Stimulated activated CD4-positive, alpha-beta T cell treated with anti-CD3 and anti-CD28 coated beads, Interleukin-1b, Interleukin-23, amount 100 ng/mL, for 48 hours (primary cell): ENCODE results near the gene PPA2.

Experiments
- DNase-seq: peaks from one replicate; pipeline ENCODE4 v3.0.0-alpha.2; 2020

The PPA2 gene

DNA sequence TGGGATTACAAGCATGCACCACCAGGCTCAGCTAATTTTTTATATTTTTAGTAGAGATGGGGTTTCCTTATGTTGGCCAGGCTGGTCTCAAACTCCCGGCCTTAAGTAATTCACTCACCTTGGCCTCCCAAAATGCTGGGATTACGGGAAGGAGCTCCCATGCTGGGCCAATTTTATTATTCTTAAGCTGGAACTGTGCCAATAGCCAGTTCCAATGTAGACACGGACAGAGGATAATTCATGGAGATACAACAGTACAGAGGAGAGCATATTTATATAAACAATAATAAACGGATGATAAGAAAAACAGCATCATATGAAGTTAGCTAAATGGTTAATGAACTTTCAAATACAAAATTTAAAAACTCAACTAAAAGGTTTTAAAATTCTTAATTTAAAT, 87.8 kb downstream of the PPA2 start:
- DNase-seq = no peak

DNA sequence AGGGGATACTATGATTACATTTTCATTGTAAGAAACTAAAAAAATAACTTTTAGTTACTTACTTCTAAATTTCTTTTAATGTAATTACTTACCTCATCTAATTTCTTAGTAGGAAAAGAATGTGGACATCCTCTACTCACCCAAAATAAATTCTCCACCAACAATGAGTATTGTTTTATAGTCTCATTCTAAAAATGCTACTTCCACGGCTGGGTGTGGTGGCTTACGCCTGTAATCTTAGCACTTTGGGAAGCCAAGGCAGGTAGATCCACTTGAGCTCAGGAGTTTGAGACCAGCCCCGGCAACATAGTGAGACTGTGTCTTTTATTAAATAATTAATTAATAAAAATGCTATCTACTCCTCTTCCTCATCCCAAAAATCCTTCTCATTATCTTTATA, 99.8 kb downstream of the PPA2 start:
- DNase-seq = no peak

DNA sequence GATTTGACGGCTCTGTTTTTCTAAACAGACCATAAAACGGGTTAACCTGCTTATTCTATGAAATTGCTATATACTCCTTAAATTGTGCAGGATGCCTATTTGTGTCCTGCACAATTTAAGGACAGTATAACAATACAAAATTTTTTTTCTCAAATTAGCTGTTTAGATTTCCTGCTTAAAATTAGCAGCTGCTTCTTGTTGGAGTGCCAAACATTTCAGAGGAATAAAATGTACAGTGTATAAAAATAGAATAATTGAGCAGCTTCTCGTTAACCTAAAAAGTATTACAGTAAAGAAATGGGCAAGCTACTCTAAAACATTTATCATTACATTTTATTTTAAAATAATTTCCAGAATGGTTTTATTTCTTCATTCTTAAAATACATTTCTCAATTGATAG, 100.5 kb downstream of the PPA2 start:
- no peak for DNase-seq

DNA sequence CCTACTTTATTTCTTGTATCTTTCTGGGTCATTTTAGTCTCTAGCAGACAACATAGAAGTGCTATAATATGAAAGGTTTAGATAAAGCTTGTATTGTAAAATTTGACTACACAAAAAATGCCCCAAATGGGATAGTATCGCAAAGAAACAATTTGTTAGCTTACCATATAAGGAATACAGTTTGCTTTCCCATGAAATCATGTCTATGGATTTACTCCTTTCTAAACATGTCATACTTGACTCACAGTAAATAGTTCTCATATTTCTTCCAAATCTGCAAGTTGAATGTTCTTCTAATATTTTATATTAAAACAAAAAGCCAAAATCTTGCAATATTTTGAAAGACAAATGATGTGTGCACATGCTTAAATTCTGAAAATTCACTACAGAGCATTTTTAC, 103.9 kb downstream of the PPA2 start:
- DNase-seq = no peak

DNA sequence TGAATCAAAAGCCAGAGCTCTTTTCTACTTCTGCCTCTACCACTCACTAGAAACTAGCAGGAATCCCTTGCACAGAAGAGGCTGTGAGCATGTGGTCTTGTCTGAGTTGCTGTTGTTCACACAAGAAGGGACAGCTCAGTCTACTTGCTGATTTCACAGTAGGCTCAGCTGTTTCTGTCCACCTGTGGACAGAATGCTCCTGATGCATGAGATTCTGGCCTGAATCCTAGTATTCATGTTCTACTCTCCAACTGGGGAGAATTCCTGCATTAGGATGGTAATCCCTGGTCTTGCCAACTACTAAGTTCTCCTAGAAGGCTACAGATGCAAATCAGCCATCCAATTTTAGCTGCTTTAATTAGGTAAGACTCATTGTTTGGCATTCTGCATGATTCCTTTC, 112.8 kb downstream of the PPA2 start:
- no peak for DNase-seq

DNA sequence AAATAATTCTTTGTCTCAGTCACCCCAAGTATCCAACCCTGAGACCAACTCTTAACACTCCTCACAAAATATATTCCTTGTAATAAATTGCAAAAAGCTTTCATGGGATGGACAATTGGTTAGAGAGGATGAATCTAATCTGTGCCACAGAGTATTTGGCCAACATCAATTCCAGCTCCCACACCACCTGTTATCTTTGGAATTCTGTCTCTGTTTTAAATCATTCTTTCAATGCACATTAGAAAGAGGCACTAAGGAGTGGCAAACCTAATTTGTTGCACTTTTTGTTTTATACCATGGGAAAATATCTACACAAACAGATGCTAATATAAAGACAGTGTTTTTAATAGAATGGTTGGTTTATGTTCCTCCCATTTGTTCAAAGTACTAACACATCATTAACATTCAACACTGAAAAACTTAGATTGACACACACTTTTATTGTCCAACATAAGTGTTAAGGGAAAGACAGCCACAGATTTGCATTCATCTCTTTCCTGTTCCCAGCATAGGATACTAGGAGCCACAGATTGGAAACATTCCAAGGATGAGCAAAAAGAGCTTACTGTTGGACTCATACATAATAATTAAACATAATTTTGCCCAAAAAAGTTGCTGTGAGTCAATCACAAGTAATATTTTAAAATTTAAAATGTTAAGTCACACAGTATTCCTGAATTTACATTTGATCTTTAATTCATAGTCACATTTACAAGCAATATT, 116.4 kb downstream of the PPA2 start:
- no peak for DNase-seq

DNA sequence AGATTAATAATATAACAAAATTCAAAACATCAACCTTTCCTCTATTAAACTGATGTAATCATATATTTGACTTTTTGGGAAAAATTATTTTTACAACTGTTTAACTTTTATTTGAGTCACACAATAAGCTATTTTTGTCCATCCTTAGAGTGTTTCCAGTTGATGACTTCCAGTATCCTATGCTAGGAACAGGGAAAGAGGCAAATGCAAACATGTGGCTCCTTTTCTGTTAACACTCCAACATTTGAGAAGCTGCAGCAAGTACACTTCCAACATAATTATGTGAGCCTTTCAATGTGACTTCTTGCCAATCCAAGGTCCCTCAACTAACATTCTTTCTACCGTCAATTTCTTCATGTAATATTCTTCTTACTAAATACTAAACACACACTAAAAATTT, 117.7 kb downstream of the PPA2 start:
- DNase-seq = no peak

DNA sequence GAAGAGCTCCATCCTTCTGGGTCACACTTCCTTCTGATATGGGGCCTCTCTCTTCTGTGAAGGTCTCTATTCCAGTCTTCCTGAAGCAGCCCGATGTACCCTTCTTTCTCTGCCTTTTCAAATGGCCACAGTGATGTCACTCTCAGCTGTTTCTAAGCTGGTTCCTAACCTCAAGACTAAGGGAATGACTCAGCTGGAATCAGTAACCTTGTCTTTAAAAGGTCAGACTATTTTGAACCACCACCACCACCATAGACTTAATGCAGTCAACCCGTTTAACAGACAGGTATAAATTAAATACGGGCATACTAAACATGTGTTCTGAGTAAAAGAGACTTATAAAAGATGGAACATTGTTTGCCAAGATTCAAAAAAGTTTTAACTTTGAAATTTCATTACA, 121.0 kb downstream of the PPA2 start:
- no peak for DNase-seq

DNA sequence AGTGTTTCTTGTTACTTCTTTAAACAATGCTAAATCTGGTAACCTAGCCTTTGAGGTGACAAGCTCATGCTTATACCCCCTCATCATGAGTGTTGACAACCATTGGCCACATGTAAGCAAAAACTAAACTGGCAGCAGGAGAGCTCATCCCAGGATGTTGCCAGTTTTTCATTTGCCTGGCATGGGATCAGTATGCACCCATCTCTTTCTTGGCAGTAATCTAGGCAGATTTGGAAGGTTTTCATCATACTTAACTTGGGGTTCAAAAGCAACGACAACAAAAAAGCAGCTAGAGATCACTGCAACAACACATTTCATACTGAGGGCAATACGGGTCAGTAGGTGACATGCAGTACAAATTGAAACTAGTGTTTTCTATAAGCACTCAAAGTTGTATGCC, 122.0 kb downstream of the PPA2 start:
- DNase-seq = no peak

DNA sequence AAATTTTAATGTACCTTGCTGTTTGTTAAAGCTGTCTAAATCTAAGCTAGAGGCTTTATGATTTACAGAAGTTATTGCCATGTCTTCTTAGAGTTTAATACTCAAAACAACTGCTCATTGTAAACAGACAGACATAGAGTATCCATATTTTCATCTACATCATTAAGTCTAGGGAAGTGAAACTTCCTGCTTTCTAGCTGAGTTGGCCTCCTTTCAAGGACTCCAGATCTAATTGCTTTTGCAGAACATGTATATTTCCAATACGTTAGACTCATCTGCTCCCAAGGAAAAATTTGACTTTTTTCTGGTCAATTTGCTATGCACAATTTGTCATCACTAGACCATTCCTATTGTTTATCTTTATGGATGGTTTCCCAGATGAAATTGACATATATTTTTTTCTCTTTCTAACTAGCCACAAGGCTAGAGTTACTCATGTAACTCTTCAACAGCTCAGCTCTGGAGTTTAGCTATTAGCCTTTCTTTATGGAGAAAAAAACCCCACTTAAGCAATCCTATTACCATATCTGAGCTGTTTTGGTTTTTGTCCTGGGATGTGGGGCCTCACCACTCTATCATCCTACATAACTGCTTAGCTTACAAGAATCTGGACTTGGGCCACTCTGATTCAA, 122.9 kb downstream of the PPA2 start:
- no peak for DNase-seq

DNA sequence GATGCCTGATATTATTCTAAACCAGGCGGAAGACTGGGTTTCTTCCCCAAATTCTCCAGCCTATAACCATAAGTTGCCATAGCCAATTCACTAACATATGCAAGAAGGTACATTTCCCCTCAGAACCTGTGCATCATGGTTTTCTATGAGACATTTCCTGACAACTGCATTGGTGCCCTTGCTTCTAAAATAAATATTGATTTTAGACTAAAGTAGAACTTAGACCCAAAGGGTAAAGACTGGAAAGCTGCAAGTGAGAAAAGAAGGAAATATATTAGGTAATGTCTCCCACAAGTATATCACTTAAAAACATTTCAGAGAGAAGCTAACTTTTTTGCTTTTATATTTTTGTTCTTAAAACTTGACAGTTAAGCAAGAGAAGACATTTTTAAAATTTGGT, 125.1 kb downstream of the PPA2 start:
- no peak for DNase-seq

DNA sequence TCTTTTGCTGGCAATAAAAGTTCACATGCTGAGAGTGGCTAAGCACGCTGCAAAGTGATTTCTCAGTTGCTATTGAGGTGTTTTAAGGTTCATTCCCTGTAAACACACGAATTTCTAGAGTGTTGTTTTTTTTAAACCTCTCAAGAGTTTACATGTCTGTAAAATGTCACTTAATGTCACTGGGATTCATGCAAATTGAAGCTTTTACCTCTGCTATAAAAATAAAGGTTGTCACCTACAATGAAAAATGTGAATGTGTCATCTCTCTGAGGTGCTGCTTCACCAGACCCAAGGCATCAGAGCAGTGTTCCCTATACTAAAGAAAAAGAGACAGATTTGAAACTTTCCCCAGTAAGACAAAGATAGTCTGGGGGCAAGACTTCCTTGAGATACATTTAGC, 127.0 kb downstream of the PPA2 start:
- DNase-seq = no peak

DNA sequence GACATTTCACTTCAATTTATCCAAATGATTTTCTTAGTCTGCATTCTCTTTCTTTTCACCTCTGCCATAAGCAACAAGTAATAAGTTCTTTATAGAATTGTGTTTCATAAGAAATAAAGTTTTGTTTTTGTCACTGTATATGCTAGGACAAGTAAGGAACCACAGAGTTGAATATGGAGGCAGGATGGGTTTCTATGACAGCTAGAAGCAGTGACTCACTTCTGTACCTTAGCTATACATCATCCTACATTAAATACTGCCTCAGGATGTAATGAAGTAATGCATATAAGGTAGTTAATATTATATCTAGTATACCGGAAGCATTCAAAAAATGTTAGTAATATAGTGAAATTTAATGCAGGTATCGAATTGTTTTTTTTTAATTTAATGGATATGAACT, 128.0 kb downstream of the PPA2 start:
- DNase-seq = no peak

DNA sequence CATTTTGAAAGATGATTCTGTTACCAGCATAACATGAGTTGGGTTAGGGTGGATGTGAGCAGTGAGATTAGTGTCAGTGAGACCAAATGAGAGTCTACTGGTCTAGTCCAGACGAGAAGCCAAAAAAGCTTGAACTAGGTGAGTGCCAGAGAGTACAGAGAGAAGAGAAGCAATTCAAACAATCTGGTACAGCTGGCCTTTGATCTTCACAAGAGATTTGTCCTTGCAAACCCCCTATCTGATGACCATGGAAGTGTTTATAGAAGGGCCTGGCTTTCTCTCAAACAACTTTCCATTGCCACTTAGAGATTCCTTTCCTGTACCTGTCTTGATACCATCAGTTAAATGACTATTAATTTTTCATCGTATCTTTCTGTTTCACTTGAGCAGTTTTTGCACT, 128.5 kb downstream of the PPA2 start:
- DNase-seq = no peak

DNA sequence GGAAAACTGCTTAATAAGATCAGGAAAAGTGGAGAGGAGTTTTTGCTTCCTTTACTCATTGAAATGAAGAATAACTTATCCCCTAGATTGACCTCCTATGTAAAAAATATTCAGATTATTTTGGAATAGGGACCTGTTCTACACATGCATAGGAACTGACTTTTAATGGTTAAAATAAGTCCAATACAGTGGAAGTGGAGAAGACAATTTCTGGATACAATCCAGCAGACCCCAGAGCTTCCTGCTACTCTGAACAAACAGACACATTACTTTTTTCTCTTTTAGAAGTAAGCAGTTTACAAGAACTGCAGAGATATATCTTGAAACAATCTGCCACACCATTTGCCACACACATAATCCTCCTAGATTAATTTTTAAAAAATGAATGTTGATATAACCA, 129.7 kb downstream of the PPA2 start:
- DNase-seq = no peak

DNA sequence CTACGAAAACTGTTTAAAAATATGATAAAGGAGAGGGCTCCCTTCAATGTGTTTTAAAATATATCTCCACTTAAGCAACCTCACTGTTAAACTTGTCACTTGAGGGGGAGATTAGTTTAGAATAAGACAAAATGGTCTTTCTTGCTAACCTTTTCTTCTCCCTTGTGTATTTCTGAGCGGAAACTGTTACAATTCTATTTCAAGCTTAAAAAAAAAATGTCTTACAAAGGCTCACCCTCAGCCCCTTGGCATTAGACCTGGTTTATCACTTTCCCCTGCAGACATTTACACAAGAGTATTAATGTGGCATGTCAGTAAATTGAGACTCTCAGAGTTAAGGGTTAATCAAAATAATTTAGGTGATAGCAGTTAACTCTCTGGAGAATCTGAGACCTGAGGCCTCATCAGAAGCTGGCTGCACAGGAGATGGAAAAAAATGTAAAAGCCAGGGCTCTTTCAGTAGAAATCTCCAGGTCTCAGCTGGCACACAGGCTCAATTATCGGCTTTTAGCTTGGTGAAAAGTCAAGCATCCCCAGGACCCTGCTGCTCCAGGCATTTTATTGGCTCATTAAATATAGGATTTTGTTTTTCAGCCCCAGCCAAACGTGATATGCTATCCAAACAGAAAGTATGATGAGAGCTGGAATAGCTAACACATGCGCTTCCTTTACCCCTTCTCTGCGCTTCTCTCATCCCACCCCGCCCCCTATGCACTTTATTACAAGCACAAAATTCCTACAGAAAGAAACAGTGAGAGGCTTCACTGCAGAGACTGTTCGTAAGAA, 130.5 kb downstream of the PPA2 start:
- DNase-seq = no peak

DNA sequence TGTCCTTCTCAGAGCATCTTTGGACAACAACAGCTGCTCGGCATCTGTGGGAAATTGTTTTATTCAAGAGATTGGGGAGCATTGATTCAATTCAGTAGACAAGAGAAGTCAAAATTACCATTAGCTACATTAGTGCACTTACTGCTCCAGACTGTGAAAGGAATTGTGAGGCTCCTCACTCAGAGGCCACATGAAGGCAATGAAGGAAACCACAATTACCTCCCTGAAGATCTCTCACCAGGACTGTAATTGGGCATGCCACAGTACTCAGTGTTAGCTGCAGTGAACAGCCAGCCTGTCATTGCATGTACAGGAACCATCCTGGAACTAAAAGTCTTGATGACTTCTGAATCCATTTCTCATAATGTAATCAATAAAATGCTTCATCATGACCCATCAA, 144.8 kb downstream of the PPA2 start:
- DNase-seq = no peak

DNA sequence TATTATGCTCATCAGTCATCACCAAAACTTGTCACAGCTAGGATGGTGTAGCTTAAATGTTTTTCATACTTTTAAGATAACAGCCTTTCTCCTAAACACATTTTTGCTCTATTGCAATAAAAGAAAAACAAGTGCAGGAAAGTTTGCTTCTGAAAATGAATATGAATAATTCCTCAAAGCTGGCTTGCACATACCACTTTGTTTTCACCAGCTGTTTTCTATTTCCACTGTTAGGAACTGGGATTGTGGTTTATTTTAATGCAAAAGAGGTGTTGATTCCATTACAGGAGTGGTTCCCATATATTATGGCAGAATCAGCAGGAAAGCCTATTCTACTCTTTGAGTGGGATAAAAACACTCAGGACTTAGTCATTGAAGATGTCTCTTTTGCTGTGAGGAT, 145.9 kb downstream of the PPA2 start:
- no peak for DNase-seq

DNA sequence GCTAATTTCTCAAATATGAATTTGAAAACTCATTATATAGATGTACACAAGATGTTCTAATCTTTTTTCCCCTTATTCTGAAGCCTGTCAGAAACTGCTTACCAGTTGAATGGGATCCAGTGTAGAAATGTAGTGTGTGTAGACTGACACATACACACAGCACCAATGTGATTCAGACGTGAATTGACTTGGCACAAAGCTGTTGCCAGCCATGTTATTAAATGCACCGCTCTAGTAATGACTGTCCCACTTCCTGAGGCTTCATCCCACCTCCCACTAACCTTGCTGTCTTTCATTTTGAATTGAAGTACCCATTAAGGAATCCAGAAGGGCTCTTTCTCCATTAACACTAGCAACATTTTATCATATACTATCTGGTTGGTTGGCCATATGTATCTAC, 146.6 kb downstream of the PPA2 start:
- peak; percentile 42 for DNase-seq
